ENCODE results near the gene DUSP28.

GRCh38 chr2:240588669-240589068, 28.5 kb downstream of the DUSP28 start:
- no peak for TF ChIP-seq CTCF (IDR thresholded peaks at IDR 0.05)
- TF ChIP-seq EZH2 (IDR thresholded peaks at IDR 0.05) = no peak
- no peak for TF ChIP-seq EZH2phosphoT487 (IDR thresholded peaks at IDR 0.05)
